NCI-H2029 (cell line): ENCODE measurements around the gene RFC5.
"Not testable (repeated sequence)": the region's sequence is repeated elsewhere in the genome, so short reads cannot be mapped to it uniquely, and the experiment has no call there.

ENCODE experiments used
- DNase-seq: peaks from one replicate; lab custom pipeline; 2025; lab: John Stamatoyannopoulos, UW

Gene RFC5

GRCh38 chr12:118052324-118053070 lies 36.0 kb downstream of the RFC5 start:
- DNase-seq: no peak

GRCh38 chr12:118053071-118053985 lies 36.8 kb downstream of the RFC5 start:
- DNase-seq: no peak

GRCh38 chr12:118055144-118055557 lies 38.6 kb downstream of the RFC5 start:
- peak; percentile 74 for DNase-seq

DNA sequence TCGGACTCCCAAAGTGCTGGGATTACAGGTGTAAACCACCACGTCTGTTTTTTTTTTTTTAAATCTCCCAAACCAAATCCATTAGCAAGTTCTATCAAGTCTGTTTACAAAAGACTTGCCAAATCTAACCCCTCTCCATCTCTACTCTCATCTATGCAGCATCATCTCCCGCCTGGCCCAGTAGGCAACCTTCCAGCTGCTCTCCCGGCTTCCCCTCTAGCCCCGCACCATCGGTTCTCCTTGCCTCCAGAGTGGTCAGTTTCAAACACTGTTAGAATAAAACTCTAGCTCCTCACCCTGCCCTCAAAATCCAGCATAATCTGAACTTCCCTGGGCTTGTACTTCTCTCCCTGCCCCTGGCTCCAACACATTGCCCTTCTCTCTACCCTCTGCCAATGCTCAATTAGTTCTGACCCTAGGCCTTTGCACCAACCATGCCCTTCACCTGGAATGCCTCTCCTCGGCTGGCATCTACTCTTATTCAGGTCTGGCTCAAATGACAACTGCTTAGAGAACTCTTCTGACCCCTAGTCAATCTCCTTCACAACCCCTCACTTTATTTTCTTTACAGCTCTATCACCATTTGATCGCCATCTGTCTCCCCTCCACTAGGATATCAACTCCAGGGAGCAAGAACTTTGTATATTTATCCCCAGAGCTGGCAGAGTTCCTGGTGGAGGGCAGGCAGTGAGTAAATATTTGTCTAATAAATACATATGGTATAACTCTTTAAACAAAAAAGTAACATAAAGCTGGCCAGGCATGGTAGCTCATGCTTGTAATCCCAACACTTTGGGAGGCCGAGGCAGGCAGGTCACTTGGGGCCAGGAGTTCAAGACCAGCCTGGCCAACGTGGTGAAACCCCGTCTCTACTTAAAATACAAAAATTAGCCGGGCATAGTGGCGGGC lies 39.6 kb downstream of the RFC5 start:
- no peak for DNase-seq

DNA sequence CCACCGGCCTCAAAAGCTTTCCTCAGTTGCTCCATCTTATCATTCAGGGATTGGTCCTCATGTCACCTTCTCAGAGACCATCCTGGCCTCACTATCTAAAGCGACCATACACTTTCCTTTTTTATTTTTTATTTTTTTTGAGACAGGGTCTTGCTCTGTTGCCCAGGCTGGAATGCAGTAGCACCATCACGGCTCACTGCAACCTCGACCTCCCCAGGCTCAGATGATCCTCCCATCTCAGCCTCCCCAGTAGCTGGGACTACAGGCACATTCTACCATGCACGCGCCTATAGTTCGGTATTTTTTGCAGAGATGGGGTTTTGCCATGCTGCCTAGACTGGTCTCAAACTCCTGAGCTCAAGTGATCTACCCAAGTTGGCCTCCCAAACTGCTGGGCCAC lies 41.7 kb downstream of the RFC5 start:
- no peak for DNase-seq

DNA sequence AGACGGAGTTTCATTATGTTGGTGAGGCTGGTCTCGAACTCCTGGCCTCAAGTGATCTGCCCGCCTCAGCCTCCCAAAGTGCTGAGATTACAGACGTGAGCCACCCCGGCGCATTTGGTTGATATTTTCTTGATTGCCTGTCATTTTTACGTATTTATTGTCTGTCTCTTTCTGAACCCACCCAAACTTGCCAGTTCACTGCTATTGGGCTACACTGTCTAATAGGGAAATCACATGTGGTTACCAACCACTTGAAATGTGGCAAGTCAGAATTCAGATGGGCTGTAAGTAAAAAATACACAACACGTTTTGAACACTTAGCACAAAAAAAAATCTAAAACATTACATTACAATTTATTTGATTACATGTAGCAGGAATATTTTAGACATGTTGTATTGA lies 42.4 kb downstream of the RFC5 start:
- no peak for DNase-seq

GRCh38 chr12:118059341-118060191 lies 43.1 kb downstream of the RFC5 start:
- no peak for DNase-seq

GRCh38 chr12:118060301-118061010 lies 44.0 kb downstream of the RFC5 start:
- peak; percentile 24 for DNase-seq

DNA sequence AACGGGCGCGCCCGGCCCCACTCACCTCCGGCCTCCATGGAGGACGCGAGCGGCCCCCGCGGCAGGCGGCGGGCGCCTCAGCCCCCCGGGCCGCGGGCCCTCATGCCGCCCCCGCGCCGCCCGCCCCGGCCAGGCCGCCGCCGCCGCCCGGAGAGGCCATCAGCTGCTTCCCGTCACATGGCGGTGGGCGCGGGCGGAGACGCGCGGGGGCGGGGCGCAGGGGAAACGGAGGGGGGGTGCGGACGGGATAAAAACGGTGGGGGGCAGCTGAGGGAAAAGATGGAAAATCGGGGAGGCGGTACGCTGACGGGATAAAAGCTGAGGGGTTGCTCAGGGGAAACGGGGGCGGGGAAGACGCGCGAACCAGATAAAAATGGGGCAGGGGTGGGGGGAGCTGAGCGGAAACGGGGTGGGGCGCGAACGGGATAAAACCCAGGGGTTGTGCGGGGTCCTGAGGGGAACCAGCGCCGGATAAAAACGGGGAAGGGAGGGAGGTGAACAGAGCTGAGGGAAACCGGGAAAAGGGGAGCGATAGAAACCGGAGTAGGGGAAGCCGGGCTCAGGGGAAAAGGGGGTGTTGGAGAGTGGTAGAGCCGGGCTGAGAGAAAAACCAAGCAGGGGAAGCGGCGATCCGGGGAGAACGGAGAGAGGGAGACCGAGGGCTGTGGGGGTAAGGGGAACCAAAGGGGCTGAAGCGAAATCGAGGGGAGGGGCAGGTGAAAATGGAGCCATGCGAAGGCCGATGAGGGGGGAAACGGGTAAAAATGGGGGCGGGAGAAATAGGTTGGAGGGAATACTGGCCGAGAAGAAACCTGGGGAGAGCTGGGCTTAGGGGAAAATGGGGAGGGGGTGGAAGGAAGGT lies 44.7 kb downstream of the RFC5 start, which contains the start of gene WSB2:
TSS of gene WSB2 (minus strand) at position 169 of the 862 bp plus-strand sequence. CDS start at position 38, 131 bp downstream.
- peak; percentile 47 for DNase-seq

DNA sequence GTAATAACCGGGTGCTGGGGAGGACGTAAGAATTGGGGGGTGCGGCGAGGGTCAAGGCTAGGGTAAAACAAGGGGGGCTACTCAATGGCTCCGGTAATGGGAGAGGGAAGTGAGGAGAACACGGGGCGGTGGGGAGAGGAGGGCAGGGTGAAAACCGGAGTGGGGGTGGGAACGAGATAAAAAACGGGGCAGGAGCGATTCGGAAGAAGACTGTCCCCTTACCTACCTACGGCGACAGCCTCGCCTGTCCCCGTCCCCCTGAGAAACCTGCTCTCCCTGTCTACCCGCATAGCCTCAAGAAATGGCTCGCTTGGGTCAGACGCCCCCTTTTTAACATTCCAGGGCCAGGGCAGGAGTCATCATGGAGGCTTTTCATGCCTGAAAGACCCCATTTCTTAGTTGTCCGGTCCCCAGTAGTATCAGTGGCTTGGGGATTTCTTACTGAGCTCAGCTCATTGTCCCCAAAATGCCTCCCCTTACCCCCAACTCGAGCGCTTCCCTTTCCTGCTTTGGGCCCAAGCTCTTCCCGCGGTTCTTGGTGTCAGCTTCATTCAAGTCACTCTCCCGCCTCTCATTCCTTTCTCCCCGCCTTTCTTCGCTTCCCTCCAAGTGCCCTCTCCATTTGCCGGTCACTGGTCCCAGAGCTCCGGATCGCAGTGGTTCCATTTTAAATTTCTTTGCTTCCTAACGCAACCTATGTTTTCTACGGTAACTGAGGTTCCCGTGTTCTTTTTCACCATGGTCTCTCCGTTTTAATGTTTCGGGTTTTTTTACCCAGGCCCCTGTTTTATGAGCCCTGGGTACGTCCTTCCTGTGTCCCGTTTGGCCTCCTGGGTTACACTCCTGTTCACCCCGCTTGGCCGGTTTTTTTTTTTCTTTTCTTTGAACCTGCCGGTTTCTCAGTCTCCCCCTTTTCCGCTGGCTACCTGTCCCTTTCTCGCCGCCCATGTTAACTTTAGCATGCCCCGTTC lies 45.7 kb downstream of the RFC5 start:
- no peak for DNase-seq

- DNase-seq: no peak
These were observed 47.3 kb downstream of the RFC5 start for GRCh38 chr12:118063576-118064391.

DNA sequence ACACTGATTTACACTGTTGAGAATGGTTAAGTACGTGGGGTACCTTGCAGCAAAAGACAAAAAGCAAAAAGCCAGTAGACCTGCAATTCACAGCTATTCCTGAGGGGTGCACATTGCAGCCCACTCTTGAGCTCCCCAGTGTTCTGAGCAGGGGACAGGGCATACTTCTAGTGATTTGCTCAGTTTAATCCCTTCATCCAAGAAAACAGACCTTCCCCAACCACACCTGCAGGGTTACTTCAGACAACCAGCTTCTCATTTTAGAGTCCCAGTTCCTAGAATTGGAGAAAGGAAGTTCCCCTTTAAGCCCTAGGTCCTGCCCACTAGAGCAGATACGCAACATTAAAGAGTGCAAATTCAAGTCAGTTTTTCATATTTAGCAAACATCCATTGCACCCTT lies 48.1 kb downstream of the RFC5 start:
- no peak for DNase-seq

DNA sequence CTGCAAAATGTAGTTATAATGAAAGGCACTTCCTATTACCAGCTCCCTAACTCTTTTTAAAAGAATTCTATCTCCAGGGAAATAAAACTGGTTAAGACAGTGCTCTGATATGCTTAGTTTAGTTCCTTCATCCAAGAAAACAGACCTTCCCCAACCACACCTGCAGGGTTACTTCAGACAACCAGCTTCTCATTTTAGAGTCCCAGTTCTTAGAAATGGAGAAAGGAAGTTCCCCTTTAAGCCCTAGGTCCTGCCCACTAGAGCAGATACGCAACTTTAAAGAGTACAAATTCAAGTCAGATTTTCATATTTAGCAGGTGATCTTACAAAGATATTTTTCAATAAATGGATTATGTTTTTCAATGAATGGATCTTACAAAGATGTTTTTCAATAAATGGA lies 48.9 kb downstream of the RFC5 start:
- DNase-seq: no peak

GRCh38 chr12:118068445-118068844 lies 51.9 kb downstream of the RFC5 start:
- DNase-seq: no peak

DNA sequence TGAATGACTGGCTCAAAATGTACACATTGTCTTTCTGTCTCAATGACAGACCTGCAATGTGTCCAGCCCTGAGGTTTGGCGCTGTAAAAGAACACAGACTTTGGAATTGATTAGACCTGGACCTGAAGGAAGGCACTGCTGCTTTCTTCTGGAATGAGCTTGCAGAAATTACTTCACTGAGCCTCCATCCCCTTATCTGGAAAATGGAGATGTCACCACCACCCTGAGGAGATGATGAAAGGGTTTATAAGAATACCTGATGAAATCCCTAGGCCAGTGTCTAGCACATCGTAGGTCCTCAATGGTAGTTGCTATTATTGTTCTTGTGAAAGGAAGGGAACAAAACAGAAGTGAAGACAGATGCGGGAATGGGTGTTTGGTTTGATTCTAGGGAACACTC lies 54.1 kb downstream of the RFC5 start:
- DNase-seq: no peak

- no peak for DNase-seq
These were observed 57.3 kb downstream of the RFC5 start for GRCh38 chr12:118073768-118074167.

- DNase-seq: not testable (repeated sequence)
These were observed 65.0 kb downstream of the RFC5 start for GRCh38 chr12:118081521-118081920.
